GM12878 (cell line): ENCODE measurements around the gene ITSN1. TPM values are rescaled to one million over a fixed set of nuclear protein-coding genes. Genes with fewer than 3 reads are reported as not detected.

Source experiments
- ATAC-seq: fragments of 200-7000 bp; cut with Tn5 transposase; 3 replicates; pipeline ENCODE4 v1.9.1; 2020; ENCODE audit warnings: mild to moderate bottlenecking, moderate library complexity
- BruUV-seq: library from RNA; stranded (reverse); fragments of 400-500 nt; replicated peaks from 2 replicates; lab custom pipeline; 2021; lab: Mats Ljungman, UMichigan
- CTCF ChIA-PET: fragments of 300-600 bp; sonication (Branson Sonifier 250); formaldehyde crosslinking; extraction: SDS; loops from one replicate; lab custom pipeline; 2021; ENCODE audit warnings: inconsistent platforms; lab: Yijun Ruan, JAX
- POLR2A ChIA-PET: fragments of 350-600 bp; formaldehyde crosslinking; extraction: SDS; loops from one replicate; lab custom pipeline; 2021; ENCODE audit warnings: inconsistent platforms; lab: Charles Lee
- RAD21 ChIA-PET: fragments of 300-600 bp; sonication (Branson Sonifier 250); formaldehyde crosslinking; loops from one replicate; lab custom pipeline; 2023; ENCODE audit warnings: antibody characterized with exemption; ENCODE audit not compliant: unreplicated experiment; lab: Charles Lee
- SMC1A ChIA-PET: fragments of 300-600 bp; sonication (Branson Sonifier 250); formaldehyde crosslinking; loops from one replicate; lab custom pipeline; 2023; ENCODE audit not compliant: unreplicated experiment, uncharacterized antibody; lab: Charles Lee
- DNase-seq: peaks from one replicate; pipeline ENCODE4 v3.0.0-alpha.2; 2011; ENCODE audit warnings: low read depth, low spot score
- FAIRE-seq: peaks from 3 replicates; lab custom pipeline; 2011; peaks lifted over from hg19 to GRCh38; lab: Jason Lieb, UNC
- H2AFZ ChIP-seq: 2 replicates; pipeline ENCODE4 v1.6.0; 2011; ENCODE audit warnings: low read depth, low read length, control low read depth; ENCODE audit not compliant: control insufficient read depth
- H3K27ac ChIP-seq: 2 replicates; pipeline ENCODE4 v1.5.1; 2011; ENCODE audit warnings: control low read depth; ENCODE audit not compliant: control insufficient read depth, insufficient read depth
- H3K27me3 ChIP-seq, 2 experiments: replicated peaks in 1 of 2; 2 replicates each; pipeline versions ENCODE4 v1.6.0 to v1.6.1; 2011; ENCODE audit warnings: low read length in 1 of 2; ENCODE audit not compliant: control insufficient read depth in 2 of 2, insufficient read depth in 2 of 2
- H3K36me3 ChIP-seq, 2 experiments: 2 replicates each; pipeline ENCODE4 v1.5.1; 2011; ENCODE audit warnings: low read length in 1 of 2; ENCODE audit not compliant: control insufficient read depth in 2 of 2, insufficient read depth in 2 of 2
- H3K4me1 ChIP-seq: 2 replicates; pipeline ENCODE4 v1.6.1; 2011; ENCODE audit warnings: mild to moderate bottlenecking, low read length, moderate library complexity, mixed read lengths; ENCODE audit not compliant: control insufficient read depth, insufficient read depth
- H3K4me2 ChIP-seq: 2 replicates; pipeline ENCODE4 v1.6.0; 2011; ENCODE audit warnings: control low read depth; ENCODE audit not compliant: control insufficient read depth, insufficient read depth
- H3K4me3 ChIP-seq: fragments of 200-600 bp; sonication (generic); 2 replicates; pipeline ENCODE4 v1.5.1; 2016
- H3K79me2 ChIP-seq: 2 replicates; pipeline ENCODE4 v1.6.0; 2011; ENCODE audit warnings: low read length; ENCODE audit not compliant: control insufficient read depth, insufficient read depth
- H3K9ac ChIP-seq: 2 replicates; pipeline ENCODE4 v1.8.0; 2011; ENCODE audit warnings: low read length, control low read depth, mixed read lengths; ENCODE audit not compliant: control insufficient read depth, insufficient read depth
- H3K9me3 ChIP-seq: replicated peaks from 3 replicates; pipeline ENCODE4 v1.5.1; 2011; ENCODE audit warnings: mild to moderate bottlenecking, low read length; ENCODE audit not compliant: control insufficient read depth, insufficient read depth
- H4K20me1 ChIP-seq: 2 replicates; pipeline ENCODE4 v1.6.0; 2011; ENCODE audit not compliant: control insufficient read depth, insufficient read depth
- CHD2 ChIP-seq: IDR thresholded peaks from 2 replicates; pipeline ENCODE4 v1.6.1; 2011; ENCODE audit warnings: low read depth, low read length, improper control_type of control experiment, borderline replicate concordance
- E2F8 ChIP-seq: fragments of 450-650 bp; IDR thresholded peaks from 2 replicates; pipeline ENCODE4 v1.6.1; 2018; ENCODE audit warnings: mild to moderate bottlenecking, low read depth, moderate library complexity; ENCODE audit not compliant: partially characterized antibody
- IKZF2 ChIP-seq, 2 experiments: fragments of 450-650 bp; IDR thresholded peaks; 2 replicates each; pipeline ENCODE4 v1.6.1; 2017; ENCODE audit warnings: mild to moderate bottlenecking in 2 of 2, moderate library complexity in 2 of 2
- ZNF687 ChIP-seq: fragments of 450-650 bp; IDR thresholded peaks from 2 replicates; pipeline ENCODE4 v1.6.1; 2017; ENCODE audit warnings: mild to moderate bottlenecking, moderate library complexity
- in situ Hi-C: fragments of 300-500 bp; cut with MboI; formaldehyde crosslinking; loops from 9 replicates; pipeline ENCODE4 v1.14.3; 2018; ENCODE audit warnings: mixed read lengths
- intact Hi-C: fragments of 100-400 bp; cut with micrococcal nuclease; formaldehyde crosslinking; loops from one replicate; pipeline ENCODE4 v1.14.2; 2022; ENCODE audit not compliant: unreplicated experiment
- polyA plus RNA-seq, 11 experiments: library from polyadenylated mRNA; depleted of rRNA in 4 of 11; unstranded in 6 of 11; stranded (reverse) in 5 of 11; fragments of >200 nt; fragmentation: Nextera tagmentation in 4 of 11; fragmentation: Illumina TruSeq in 1 of 11; extraction: Ambion mirVana in 4 of 11; extraction: Trizol in 1 of 11; gene quantifications; 1 replicate in 1 of 11; 2 replicates in 10 of 11; pipeline versions ENCODE4 v1.2.1 to v1.2.3, GENCODE V29; 2011 to 2016; ENCODE audit warnings: inconsistent platforms in 2 of 11, missing spikeins in 2 of 11, low read depth in 1 of 11
- total RNA-seq, 4 experiments: library from RNA; depleted of rRNA in 3 of 4; stranded (reverse); fragments of >200 nt in 3 of 4; fragmentation: Illumina TruSeq in 1 of 4; extraction: Trizol in 1 of 4; gene quantifications; 2 replicates each; pipeline versions ENCODE4 v1.2.1 to v1.2.3, GENCODE V29; 2013 to 2021
- TF ChIP-seq, protein P1 (sequence below): fragments of 450-650 bp; IDR thresholded peaks from 2 replicates; pipeline ENCODE4 v1.6.1; 2016; ENCODE audit warnings: mild to moderate bottlenecking, moderate library complexity, borderline replicate concordance
- TF ChIP-seq, protein P2 (sequence below): IDR thresholded peaks from 2 replicates; pipeline ENCODE4 v1.6.1; 2012; ENCODE audit warnings: improper control_type of control experiment, low read depth, low read length; ENCODE audit not compliant: insufficient replicate concordance

Gene ITSN1
- total and polyA plus RNA-seq, 10 of the 15 experiments (the other 5 are each of a cell fraction or from before 2014, with no cell fraction given) = 0.89 to 10.6 (median 4.8) TPM

GRCh38 chr21:33869873-33870272 lies 227.6 kb downstream of the ITSN1 start:
- Histone ChIP-seq H3K4me3 (no peak overlapping the region), H3K9me3 (no peaks in the 10 kb centered on the region), H4K20me1 (no peaks in the 10 kb centered on the region), H3K27me3 (no peaks in the 10 kb centered on the region), H2AFZ (no peak overlapping the region), H3K36me3 (no peaks in the 10 kb centered on the region)
- ChIA-PET RAD21 (no interaction called here), POLR2A (no interaction called here)
- FAIRE-seq (no peak), DNase-seq (no peak)
- intact Hi-C loops = no loop called here
- no peak for TF ChIP-seq ZNF687
- TF ChIP-seq CHD2 = no peak
- TF ChIP-seq, protein P1, sequence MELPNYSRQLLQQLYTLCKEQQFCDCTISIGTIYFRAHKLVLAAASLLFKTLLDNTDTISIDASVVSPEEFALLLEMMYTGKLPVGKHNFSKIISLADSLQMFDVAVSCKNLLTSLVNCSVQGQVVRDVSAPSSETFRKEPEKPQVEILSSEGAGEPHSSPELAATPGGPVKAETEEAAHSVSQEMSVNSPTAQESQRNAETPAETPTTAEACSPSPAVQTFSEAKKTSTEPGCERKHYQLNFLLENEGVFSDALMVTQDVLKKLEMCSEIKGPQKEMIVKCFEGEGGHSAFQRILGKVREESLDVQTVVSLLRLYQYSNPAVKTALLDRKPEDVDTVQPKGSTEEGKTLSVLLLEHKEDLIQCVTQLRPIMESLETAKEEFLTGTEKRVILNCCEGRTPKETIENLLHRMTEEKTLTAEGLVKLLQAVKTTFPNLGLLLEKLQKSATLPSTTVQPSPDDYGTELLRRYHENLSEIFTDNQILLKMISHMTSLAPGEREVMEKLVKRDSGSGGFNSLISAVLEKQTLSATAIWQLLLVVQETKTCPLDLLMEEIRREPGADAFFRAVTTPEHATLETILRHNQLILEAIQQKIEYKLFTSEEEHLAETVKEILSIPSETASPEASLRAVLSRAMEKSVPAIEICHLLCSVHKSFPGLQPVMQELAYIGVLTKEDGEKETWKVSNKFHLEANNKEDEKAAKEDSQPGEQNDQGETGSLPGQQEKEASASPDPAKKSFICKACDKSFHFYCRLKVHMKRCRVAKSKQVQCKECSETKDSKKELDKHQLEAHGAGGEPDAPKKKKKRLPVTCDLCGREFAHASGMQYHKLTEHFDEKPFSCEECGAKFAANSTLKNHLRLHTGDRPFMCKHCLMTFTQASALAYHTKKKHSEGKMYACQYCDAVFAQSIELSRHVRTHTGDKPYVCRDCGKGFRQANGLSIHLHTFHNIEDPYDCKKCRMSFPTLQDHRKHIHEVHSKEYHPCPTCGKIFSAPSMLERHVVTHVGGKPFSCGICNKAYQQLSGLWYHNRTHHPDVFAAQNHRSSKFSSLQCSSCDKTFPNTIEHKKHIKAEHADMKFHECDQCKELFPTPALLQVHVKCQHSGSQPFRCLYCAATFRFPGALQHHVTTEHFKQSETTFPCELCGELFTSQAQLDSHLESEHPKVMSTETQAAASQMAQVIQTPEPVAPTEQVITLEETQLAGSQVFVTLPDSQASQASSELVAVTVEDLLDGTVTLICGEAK = no peak
- no peak for TF ChIP-seq IKZF2 (IDR thresholded peaks at IDR 0.05)
- TF ChIP-seq, protein P2, sequence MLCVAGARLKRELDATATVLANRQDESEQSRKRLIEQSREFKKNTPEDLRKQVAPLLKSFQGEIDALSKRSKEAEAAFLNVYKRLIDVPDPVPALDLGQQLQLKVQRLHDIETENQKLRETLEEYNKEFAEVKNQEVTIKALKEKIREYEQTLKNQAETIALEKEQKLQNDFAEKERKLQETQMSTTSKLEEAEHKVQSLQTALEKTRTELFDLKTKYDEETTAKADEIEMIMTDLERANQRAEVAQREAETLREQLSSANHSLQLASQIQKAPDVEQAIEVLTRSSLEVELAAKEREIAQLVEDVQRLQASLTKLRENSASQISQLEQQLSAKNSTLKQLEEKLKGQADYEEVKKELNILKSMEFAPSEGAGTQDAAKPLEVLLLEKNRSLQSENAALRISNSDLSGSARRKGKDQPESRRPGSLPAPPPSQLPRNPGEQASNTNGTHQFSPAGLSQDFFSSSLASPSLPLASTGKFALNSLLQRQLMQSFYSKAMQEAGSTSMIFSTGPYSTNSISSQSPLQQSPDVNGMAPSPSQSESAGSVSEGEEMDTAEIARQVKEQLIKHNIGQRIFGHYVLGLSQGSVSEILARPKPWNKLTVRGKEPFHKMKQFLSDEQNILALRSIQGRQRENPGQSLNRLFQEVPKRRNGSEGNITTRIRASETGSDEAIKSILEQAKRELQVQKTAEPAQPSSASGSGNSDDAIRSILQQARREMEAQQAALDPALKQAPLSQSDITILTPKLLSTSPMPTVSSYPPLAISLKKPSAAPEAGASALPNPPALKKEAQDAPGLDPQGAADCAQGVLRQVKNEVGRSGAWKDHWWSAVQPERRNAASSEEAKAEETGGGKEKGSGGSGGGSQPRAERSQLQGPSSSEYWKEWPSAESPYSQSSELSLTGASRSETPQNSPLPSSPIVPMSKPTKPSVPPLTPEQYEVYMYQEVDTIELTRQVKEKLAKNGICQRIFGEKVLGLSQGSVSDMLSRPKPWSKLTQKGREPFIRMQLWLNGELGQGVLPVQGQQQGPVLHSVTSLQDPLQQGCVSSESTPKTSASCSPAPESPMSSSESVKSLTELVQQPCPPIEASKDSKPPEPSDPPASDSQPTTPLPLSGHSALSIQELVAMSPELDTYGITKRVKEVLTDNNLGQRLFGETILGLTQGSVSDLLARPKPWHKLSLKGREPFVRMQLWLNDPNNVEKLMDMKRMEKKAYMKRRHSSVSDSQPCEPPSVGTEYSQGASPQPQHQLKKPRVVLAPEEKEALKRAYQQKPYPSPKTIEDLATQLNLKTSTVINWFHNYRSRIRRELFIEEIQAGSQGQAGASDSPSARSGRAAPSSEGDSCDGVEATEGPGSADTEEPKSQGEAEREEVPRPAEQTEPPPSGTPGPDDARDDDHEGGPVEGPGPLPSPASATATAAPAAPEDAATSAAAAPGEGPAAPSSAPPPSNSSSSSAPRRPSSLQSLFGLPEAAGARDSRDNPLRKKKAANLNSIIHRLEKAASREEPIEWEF = no peak
- TF ChIP-seq E2F8 = no peak
- TF ChIP-seq, all 136 proteins: peak for 0
- no peak for ATAC-seq
- no TSS peak for BruUV-seq
- Histone ChIP-seq H3K9ac (no peak overlapping the region), H3K27ac (no peak overlapping the region), H3K4me1 (no peaks in the 10 kb centered on the region), H3K4me2 (no peak overlapping the region), H3K79me2 (no peaks in the 10 kb centered on the region)
- SMC1A ChIA-PET = no interaction called here
- in situ Hi-C loops = no loop called here
- CTCF ChIA-PET = interaction anchor here (1.0 to 1.2 kb wide), 2 partner anchors 8 to 264 kb away, joined by 3 read pairs; no protein-coding TSS in a partner anchor
